Adrenal gland (tissue), 5 donors: ENCODE results near the gene APBB2.

Experiments
- CTCF ChIP-seq, 6 experiments: fragments of 450-650 bp in 4 of 6; fragments of 200-600 bp in 2 of 6; sonication (generic) in 1 of 6; IDR thresholded peaks; 1 replicate in 5 of 6; 2 replicates in 1 of 6; pipeline versions ENCODE4 v1.5.1 to v1.8.0; 2016 to 2021; ENCODE audit warnings: antibody characterized with exemption in 6 of 6, mild to moderate bottlenecking in 2 of 6, moderate library complexity in 1 of 6
- POLR2A ChIP-seq, 2 donors: fragments of 450-650 bp; IDR thresholded peaks; one replicate each; pipeline ENCODE4 v1.6.1; 2017; ENCODE audit warnings: antibody characterized with exemption in 2 of 2, mild to moderate bottlenecking in 2 of 2, moderate library complexity in 1 of 2
- donor health status: DM: no; HTN: no; CAD: no.

- TF ChIP-seq POLR2A (IDR thresholded peaks at IDR 0.05) (no peak), CTCF (IDR thresholded peaks at IDR 0.05) (no peak)
Observed at GRCh38 chr4:40850496-40850895, 363.8 kb downstream of the APBB2 start.
